ENCODE measurements around the gene SLC37A1.

The SLC37A1 gene

GRCh38 chr21:42585881-42586280 is 72.2 kb downstream of the SLC37A1 start:
- no peak for TF ChIP-seq GABPA (IDR thresholded peaks at IDR 0.05; ENCODE audit: low read depth)
- no peak for TF ChIP-seq SPI1 (IDR thresholded peaks at IDR 0.05; ENCODE audit: borderline replicate concordance, low read depth)
- TF ChIP-seq POLR2AphosphoS5 (IDR thresholded peaks at IDR 0.05; ENCODE audit: low read depth) = no peak
- no peak for TF ChIP-seq REST (IDR thresholded peaks at IDR 0.05; ENCODE audit: insufficient replicate concordance, low read depth)
- TF ChIP-seq CTCF (IDR thresholded peaks at IDR 0.05; ENCODE audit: insufficient read depth, low read length) = no peak
- Histone ChIP-seq H3K27ac (replicated peaks) (no peak overlapping the region), H3K4me3 (replicated peaks; ENCODE audit: insufficient read depth, low read length) (no peak overlapping the region), H3K27me3 (ENCODE audit: insufficient read depth, poor library complexity, severe bottlenecking) (no peaks in the 10 kb centered on the region)
- no peak for DNase-seq (ENCODE audit: low read depth in 1 of 2, low spot score in 1 of 2)

GRCh38 chr21:42586406-42586805 is 72.8 kb downstream of the SLC37A1 start:
- Histone ChIP-seq H3K4me3 (replicated peaks; ENCODE audit: insufficient read depth, low read length) (no peak overlapping the region), H3K27me3 (ENCODE audit: insufficient read depth, poor library complexity, severe bottlenecking) (no peaks in the 10 kb centered on the region), H3K27ac (replicated peaks) (no peak overlapping the region)
- TF ChIP-seq REST (IDR thresholded peaks at IDR 0.05; ENCODE audit: insufficient replicate concordance, low read depth) (no peak), POLR2AphosphoS5 (IDR thresholded peaks at IDR 0.05; ENCODE audit: low read depth) (no peak), GABPA (IDR thresholded peaks at IDR 0.05; ENCODE audit: low read depth) (no peak), CTCF (IDR thresholded peaks at IDR 0.05; ENCODE audit: insufficient read depth, low read length) (no peak), SPI1 (IDR thresholded peaks at IDR 0.05; ENCODE audit: borderline replicate concordance, low read depth) (no peak)
- no peak for DNase-seq (ENCODE audit: low read depth in 1 of 2, low spot score in 1 of 2)

GRCh38 chr21:42587036-42587435 is 73.4 kb downstream of the SLC37A1 start:
- DNase-seq (ENCODE audit: low read depth in 1 of 2, low spot score in 1 of 2) = no peak
- H3K4me3 ChIP-seq (replicated peaks; ENCODE audit: insufficient read depth, low read length) = no peak overlapping the region
- no peak overlapping the region for H3K27ac ChIP-seq (replicated peaks)
- no peaks in the 10 kb centered on the region for H3K27me3 ChIP-seq (ENCODE audit: insufficient read depth, poor library complexity, severe bottlenecking)
- TF ChIP-seq GABPA (IDR thresholded peaks at IDR 0.05; ENCODE audit: low read depth) (no peak), POLR2AphosphoS5 (IDR thresholded peaks at IDR 0.05; ENCODE audit: low read depth) (no peak), REST (IDR thresholded peaks at IDR 0.05; ENCODE audit: insufficient replicate concordance, low read depth) (no peak), CTCF (IDR thresholded peaks at IDR 0.05; ENCODE audit: insufficient read depth, low read length) (no peak), SPI1 (IDR thresholded peaks at IDR 0.05; ENCODE audit: borderline replicate concordance, low read depth) (no peak)
